OCI-LY7 (cell line): Measurements from ENCODE around the gene UTP20. TPM values are rescaled to one million over a fixed set of nuclear protein-coding genes. Genes with fewer than 3 reads are reported as not detected.

Experiments
- Bru-seq: library from RNA; stranded (reverse); fragments of 400-500 nt; gene quantifications from one replicate; lab custom pipeline; 2021; lab: Mats Ljungman, UMichigan
- BruChase-seq, 2 experiments: library from RNA; stranded (reverse); fragments of 400-500 nt; gene quantifications; one replicate each; lab custom pipeline; 2021; lab: Mats Ljungman, UMichigan
- BruUV-seq: library from RNA; stranded (reverse); fragments of 400-500 nt; replicated peaks from 2 replicates; lab custom pipeline; 2021; lab: Mats Ljungman, UMichigan
- CTCF ChIA-PET: fragments of 300-600 bp; sonication (Branson Sonifier 250); formaldehyde crosslinking; loops from one replicate; lab custom pipeline; 2022; ENCODE audit warnings: antibody characterized with exemption; ENCODE audit not compliant: unreplicated experiment; lab: Charles Lee
- POLR2A ChIA-PET: fragments of 300-600 bp; sonication (Branson Sonifier 250); formaldehyde crosslinking; loops from one replicate; lab custom pipeline; 2022; ENCODE audit warnings: antibody characterized with exemption; lab: Charles Lee
- DNase-seq: peaks from one replicate; pipeline ENCODE4 v3.0.0-alpha.2; 2015; ENCODE audit warnings: low spot score
- H2AFZ ChIP-seq: fragments of 200-600 bp; sonication (generic), shearing (Covaris generic); 2 replicates; pipeline ENCODE4 v1.6.1; 2014; ENCODE audit warnings: mild to moderate bottlenecking, antibody characterized with exemption, low read length, moderate library complexity
- H3K27ac ChIP-seq: fragments of 200-600 bp; sonication (generic); 2 replicates; pipeline ENCODE4 v1.5.1; 2014; ENCODE audit warnings: mixed run types, low read depth, mild to moderate bottlenecking, moderate library complexity, low read length, inconsistent platforms; ENCODE audit not compliant: poor library complexity, severe bottlenecking
- H3K36me3 ChIP-seq: fragments of 200-600 bp; sonication (generic); 2 replicates; pipeline ENCODE4 v1.6.1; 2014; ENCODE audit warnings: mild to moderate bottlenecking, antibody characterized with exemption, low read length, moderate library complexity, mixed read lengths; ENCODE audit not compliant: insufficient read depth
- H3K4me1 ChIP-seq: fragments of 200-600 bp; sonication (generic); 2 replicates; pipeline ENCODE4 v1.5.1; 2014; ENCODE audit warnings: mild to moderate bottlenecking, low read length; ENCODE audit not compliant: insufficient read depth, poor library complexity, severe bottlenecking
- H3K4me2 ChIP-seq: fragments of 200-600 bp; sonication (generic); 2 replicates; pipeline ENCODE4 v1.6.1; 2014; ENCODE audit warnings: mild to moderate bottlenecking, low read length
- H3K4me3 ChIP-seq: fragments of 200-600 bp; sonication (generic); 2 replicates; pipeline ENCODE4 v1.5.1; 2014; ENCODE audit warnings: mild to moderate bottlenecking, low read depth, low read length; ENCODE audit not compliant: poor library complexity, severe bottlenecking
- H3K79me2 ChIP-seq: fragments of 200-600 bp; sonication (generic); 2 replicates; pipeline ENCODE4 v1.6.1; 2016; ENCODE audit warnings: low read depth, mild to moderate bottlenecking, low read length, moderate library complexity, mixed read lengths; ENCODE audit not compliant: insufficient read depth
- H3K9me2 ChIP-seq: fragments of 200-600 bp; sonication (generic); 2 replicates; pipeline ENCODE4 v1.6.1; 2016; ENCODE audit warnings: mild to moderate bottlenecking, low read length, mixed read lengths; ENCODE audit not compliant: insufficient read depth
- H3K9me3 ChIP-seq: fragments of 200-600 bp; sonication (generic); 2 replicates; pipeline ENCODE4 v1.6.1; 2014; ENCODE audit warnings: mild to moderate bottlenecking, mixed run types, low read length, mixed read lengths
- H4K20me1 ChIP-seq: fragments of 200-600 bp; sonication (generic); 2 replicates; pipeline ENCODE4 v1.6.1; 2014; ENCODE audit warnings: mild to moderate bottlenecking, antibody characterized with exemption, low read length, moderate library complexity, mixed read lengths; ENCODE audit not compliant: insufficient read depth
- CTCF ChIP-seq: fragments of 200-600 bp; sonication (generic); conservative IDR thresholded peaks from 2 replicates; pipeline ENCODE4 v1.5.1; 2014; ENCODE audit warnings: mild to moderate bottlenecking, antibody characterized with exemption, low read length, moderate library complexity, mixed read lengths
- EZH2phosphoT487 ChIP-seq: fragments of 200-600 bp; sonication (generic); IDR thresholded peaks from 2 replicates; pipeline ENCODE4 v1.6.1; 2018; ENCODE audit warnings: low read depth, borderline replicate concordance, mild to moderate bottlenecking, mixed run types, antibody characterized with exemption, low read length, moderate library complexity, mixed read lengths
- intact Hi-C: fragments of 100-400 bp; cut with micrococcal nuclease; formaldehyde crosslinking; loops from one replicate; pipeline ENCODE4 v1.10.0; 2022; ENCODE audit not compliant: unreplicated experiment
- long read RNA-seq: library from polyadenylated mRNA; stranded (forward); transcript quantifications from one replicate; pipeline ENCODE4 v2.0.0, GENCODE V29; 2022
- total RNA-seq, 2 experiments: library from RNA; depleted of rRNA in 1 of 2; stranded (reverse); fragments of >200 nt in 1 of 2; shearing (Covaris generic) in 1 of 2; gene quantifications; 2 replicates each; pipeline ENCODE4 v1.2.3, GENCODE V29; 2014 to 2022

UTP20 gene
- total RNA-seq (2014; rRNA removed; shearing (Covaris generic)) = 14.5 and 15.7 TPM in 2 replicates
- 17.5 and 21.4 TPM in 2 replicates for total RNA-seq (2022)
- percentile 76 among the genes with signal in this experiment for Bru-seq, nascent RNA
- BruChase-seq, experiment 1, labeled RNA remaining after a 6-hour chase = percentile 74 among the genes with signal in this experiment
- percentile 78 among the genes with signal in this experiment for BruChase-seq, experiment 2, labeled RNA remaining after a 2-hour chase
- long read RNA-seq, full-length matches to known transcripts = 1 of 10 reads
- long read RNA-seq, partial matches to known transcripts = 7 of 10 reads
- long read RNA-seq, other reads (novel, unspliced or antisense) = 2 of 10 reads

- Histone ChIP-seq H2AFZ (peak within 1 kb of the TSS; percentile 96), H3K27ac (peak within 1 kb of the TSS; percentile 17), H3K9me2 (no peaks in the 10 kb centered on the region), H3K79me2 (peaks cover 25% of the 10 kb centered on the region), H3K4me1 (peaks cover 4% of the 10 kb centered on the region), H4K20me1 (no peaks in the 10 kb centered on the region), H3K9me3 (no peaks in the 10 kb centered on the region), H3K4me2 (peak within 1 kb of the TSS; percentile 98), H3K36me3 (peaks cover 30% of the 10 kb centered on the region), H3K4me3 (peak within 1 kb of the TSS; percentile 93)
- intact Hi-C loops = no loop called here
- ChIA-PET CTCF (interaction anchor here (0.9 kb wide), 1 partner anchor 36 kb away, joined by 3 read pairs; no protein-coding TSS in a partner anchor), POLR2A (interaction anchor here (0.5 to 1.1 kb wide), 3 partner anchors 10 to 145 kb away, joined by 3 read pairs; no protein-coding TSS in a partner anchor)
- DNase-seq = peak; percentile 92
- no TSS peak for BruUV-seq
- TF ChIP-seq CTCF = no peak
- TF ChIP-seq EZH2phosphoT487 = no peak
Measured at GRCh38 chr12:101280006-101280505, at the start of gene UTP20. Gene UTP20 (plus strand): TSS chr12:101280105. CDS start chr12:101280283, 178 bp downstream.

GRCh38 chr12:101230547-101230946, 49.4 kb upstream of the UTP20 start:
- TF ChIP-seq CTCF (no peak), EZH2phosphoT487 (no peak)
- Histone ChIP-seq H2AFZ (no peak overlapping the region), H3K4me3 (no peak overlapping the region), H3K9me2 (no peaks in the 10 kb centered on the region), H3K36me3 (no peaks in the 10 kb centered on the region), H4K20me1 (no peaks in the 10 kb centered on the region), H3K27ac (no peak overlapping the region), H3K9me3 (no peaks in the 10 kb centered on the region), H3K4me2 (no peak overlapping the region), H3K79me2 (no peaks in the 10 kb centered on the region), H3K4me1 (no peaks in the 10 kb centered on the region)
- ChIA-PET CTCF (no interaction called here), POLR2A (interaction anchor here (1.4 kb wide), 1 partner anchor 22 kb away, joined by 4 read pairs; no protein-coding TSS in a partner anchor)
- no peak for DNase-seq
- no TSS peak for BruUV-seq
- intact Hi-C loops = no loop called here
